Subcutaneous abdominal adipose tissue (tissue), 5 donors: ENCODE measurements around the gene HERPUD1.
A peak's percentile ranks its signal among the peaks of the same experiment; 100 is the strongest.

Source experiments
- H3K27ac ChIP-seq: one replicate; pipeline ENCODE4 v1.7.0; 2013; ENCODE audit warnings: low read depth, mild to moderate bottlenecking, inconsistent platforms, low read length, moderate library complexity
- H3K27me3 ChIP-seq, 5 donors: one replicate each; pipeline ENCODE4 v1.7.0; 2013; ENCODE audit warnings: low read length in 5 of 5, inconsistent platforms in 1 of 5; ENCODE audit not compliant: control insufficient read depth in 5 of 5, insufficient read depth in 4 of 5
- H3K36me3 ChIP-seq, 5 donors: one replicate each; pipeline ENCODE4 v1.7.0; 2013; ENCODE audit warnings: low read length in 5 of 5; ENCODE audit not compliant: control insufficient read depth in 5 of 5, insufficient read depth in 5 of 5
- H3K4me1 ChIP-seq, 5 donors: one replicate each; pipeline ENCODE4 v1.7.0; 2013; ENCODE audit warnings: low read length in 5 of 5, mild to moderate bottlenecking in 3 of 5, moderate library complexity in 1 of 5; ENCODE audit not compliant: control insufficient read depth in 5 of 5, insufficient read depth in 5 of 5
- H3K4me3 ChIP-seq, 5 donors: one replicate each; pipeline ENCODE4 v1.7.0; 2013; ENCODE audit warnings: low read length in 5 of 5, low read depth in 1 of 5
- H3K9ac ChIP-seq, 5 donors: one replicate each; pipeline ENCODE4 v1.7.0; 2013; ENCODE audit warnings: low read length in 5 of 5, mild to moderate bottlenecking in 4 of 5, moderate library complexity in 3 of 5
- H3K9me3 ChIP-seq, 5 donors: one replicate each; pipeline ENCODE4 v1.7.0; 2013; ENCODE audit warnings: low read length in 5 of 5; ENCODE audit not compliant: control insufficient read depth in 5 of 5
- donor health status: healthy.
- donor health status: healthy.
- donor health status: healthy.
- donor health status: healthy.
- donor health status: healthy.

HERPUD1 gene

DNA sequence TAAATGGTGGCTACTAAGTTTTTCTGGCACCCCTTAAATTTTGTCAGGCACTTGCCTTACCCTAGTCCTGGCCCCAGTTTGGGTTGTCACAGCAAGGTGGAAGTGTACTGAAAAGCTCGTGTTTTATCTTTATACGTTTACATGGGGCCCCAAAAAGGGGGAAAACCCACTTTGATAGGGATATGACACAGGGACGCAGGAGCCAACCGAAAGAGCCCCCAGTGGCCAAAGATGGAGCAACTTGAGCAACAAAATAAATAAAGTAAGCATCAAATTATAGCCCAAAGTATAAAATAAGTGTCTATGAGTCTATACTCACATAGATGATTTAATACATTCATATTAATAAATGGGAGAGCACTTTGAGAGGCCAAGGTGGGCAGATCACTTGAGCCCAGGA is 24.8 kb downstream of the HERPUD1 start:
- Histone ChIP-seq H3K4me3 (no peak overlapping the region), H3K9ac (no peak overlapping the region), H3K27me3 (no peaks in the 10 kb centered on the region)

DNA sequence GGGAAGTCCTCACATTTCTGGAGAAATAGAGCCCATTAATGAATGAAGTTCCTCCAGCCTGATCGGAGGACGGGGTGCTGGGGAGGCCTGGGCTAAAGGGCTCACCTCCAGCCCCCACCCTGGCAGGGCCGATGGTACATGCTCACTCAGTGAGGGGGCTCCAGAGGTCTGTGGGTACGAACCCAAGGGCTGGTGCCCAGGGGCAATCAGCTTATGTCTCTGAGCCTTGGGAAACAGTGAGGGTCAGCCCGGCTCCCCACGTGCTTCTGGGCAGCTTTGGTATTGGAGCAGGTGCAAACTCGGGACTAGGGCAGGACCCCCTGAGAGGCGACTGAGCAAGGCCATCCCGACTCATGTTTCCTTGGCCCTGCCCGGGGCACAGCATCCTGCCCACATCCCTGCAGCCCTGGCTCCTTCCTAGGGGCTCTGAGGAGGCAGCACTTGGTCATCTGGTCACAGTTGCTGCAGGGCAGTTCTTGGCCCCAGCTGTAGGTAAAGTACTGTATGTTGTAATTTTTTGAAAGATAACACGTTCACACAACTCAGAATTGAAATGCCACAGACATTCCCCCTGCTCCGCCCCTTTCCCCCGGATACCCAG is 28.8 kb downstream of the HERPUD1 start:
- no peaks in the 10 kb centered on the region for H3K9me3 ChIP-seq
- no peak overlapping the region for H3K9ac ChIP-seq
- no peak overlapping the region for H3K4me3 ChIP-seq
- no peaks in the 10 kb centered on the region for H3K27me3 ChIP-seq
- H3K27ac ChIP-seq: peak overlapping the region; percentile 30
- peaks cover 6 to 58% (median 31%) of the 10 kb centered on the region in 5 donors for H3K4me1 ChIP-seq
- H3K36me3 ChIP-seq: no peaks in the 10 kb centered on the region

More for the DNA sequence above, 24.8 kb downstream of the HERPUD1 start:
- H3K27ac ChIP-seq: no peak overlapping the region
- H3K36me3 ChIP-seq: no peaks in the 10 kb centered on the region
- H3K9me3 ChIP-seq: no peaks in the 10 kb centered on the region
- H3K4me1 ChIP-seq: peaks cover 5 to 48% (median 14%) of the 10 kb centered on the region in 5 donors

DNA sequence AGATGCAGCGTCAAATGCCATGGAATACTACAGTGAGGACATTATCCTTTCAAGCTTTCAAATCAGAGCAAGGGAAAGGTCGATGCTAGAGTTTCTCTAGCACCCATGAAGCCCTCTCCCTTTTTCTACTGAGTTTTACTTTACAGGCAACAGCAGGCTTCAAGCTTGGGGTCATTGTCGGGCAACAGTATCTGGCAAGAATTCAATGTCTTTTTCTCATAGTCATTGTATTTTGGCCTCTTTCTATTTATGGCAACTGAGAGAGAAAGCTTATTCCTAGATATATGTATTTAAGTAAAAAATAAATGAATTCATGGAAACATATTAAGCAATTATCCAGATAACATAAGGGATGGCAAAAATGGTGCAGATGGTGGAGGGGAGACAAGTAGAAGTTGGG is 29.4 kb downstream of the HERPUD1 start:
- Histone ChIP-seq H3K4me1 (peaks cover 7 to 64% (median 37%) of the 10 kb centered on the region in 5 donors), H3K9me3 (no peaks in the 10 kb centered on the region), H3K27me3 (no peaks in the 10 kb centered on the region), H3K27ac (peak overlapping the region; percentile 30), H3K9ac (no peak overlapping the region), H3K4me3 (no peak overlapping the region), H3K36me3 (no peaks in the 10 kb centered on the region)

- H3K4me1 ChIP-seq: peaks cover 7 to 65% (median 38%) of the 10 kb centered on the region in 5 donors
- H3K9ac ChIP-seq: peak within 1 kb of the TSS in 1 of 5 donors; percentile 38
- no peaks in the 10 kb centered on the region for H3K9me3 ChIP-seq
- H3K36me3 ChIP-seq: no peaks in the 10 kb centered on the region
- H3K4me3 ChIP-seq: peak within 1 kb of the TSS in 2 of 5 donors; percentile 6 to 27
- no peaks in the 10 kb centered on the region for H3K27me3 ChIP-seq
- H3K27ac ChIP-seq: peak within 1 kb of the TSS; percentile 65
Measured at GRCh38 chr16:56961851-56962281, 29.9 kb downstream of the HERPUD1 start, which contains the start of gene CETP. Gene CETP (plus strand): TSS chr16:56961950. CDS start chr16:56961980, 30 bp downstream.

DNA sequence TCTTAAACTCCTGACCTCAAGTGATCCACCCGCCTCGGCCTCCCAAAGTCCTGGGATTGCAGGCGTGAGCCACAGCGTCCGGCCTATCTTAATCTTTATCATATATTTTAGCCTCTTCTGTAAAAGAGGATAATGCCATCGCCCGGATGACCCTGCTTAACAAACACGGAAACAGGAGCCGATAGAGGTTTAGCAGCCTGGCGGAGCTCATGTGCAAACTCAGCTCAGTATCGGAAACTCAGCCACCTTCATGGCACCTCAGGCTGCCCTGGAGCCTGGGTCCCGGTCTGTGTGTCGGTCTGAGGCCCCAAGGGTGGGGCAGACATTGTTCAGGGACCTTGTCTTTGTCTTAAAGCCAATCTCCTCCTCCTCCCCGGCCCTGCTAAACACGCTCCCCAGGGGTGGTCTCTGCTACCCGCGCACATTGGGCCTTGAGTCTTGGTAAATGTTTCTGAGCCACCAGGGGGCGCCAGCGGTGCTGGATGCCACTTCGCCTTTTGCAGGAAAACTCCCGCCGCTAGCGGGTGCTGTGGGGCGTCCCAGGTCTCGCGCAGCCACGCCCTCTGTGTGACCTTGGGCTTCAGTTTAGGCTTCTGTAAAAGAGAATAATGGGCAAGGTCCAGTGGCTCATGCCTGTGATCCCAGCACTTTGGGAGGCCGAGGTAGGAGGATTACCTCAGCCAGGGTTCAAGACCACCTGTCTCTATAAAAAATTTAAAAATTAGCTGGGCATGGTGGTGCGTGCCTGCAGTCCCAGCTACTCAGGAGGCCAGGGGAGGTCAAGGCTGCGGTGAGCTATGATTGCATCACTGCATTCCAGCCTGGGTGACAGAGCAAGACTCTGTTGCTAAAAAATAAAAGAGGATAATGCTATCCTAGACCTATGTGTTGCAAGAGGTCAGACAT is 32.6 kb downstream of the HERPUD1 start:
- H3K27me3 ChIP-seq: no peaks in the 10 kb centered on the region
- no peaks in the 10 kb centered on the region for H3K36me3 ChIP-seq
- no peaks in the 10 kb centered on the region for H3K9me3 ChIP-seq
- H3K4me3 ChIP-seq: peak overlapping the region in 1 of 5 donors; percentile 30
- no peak overlapping the region for H3K9ac ChIP-seq
- peaks cover 7 to 63% (median 38%) of the 10 kb centered on the region in 5 donors for H3K4me1 ChIP-seq
- H3K27ac ChIP-seq: peak overlapping the region; percentile 62

DNA sequence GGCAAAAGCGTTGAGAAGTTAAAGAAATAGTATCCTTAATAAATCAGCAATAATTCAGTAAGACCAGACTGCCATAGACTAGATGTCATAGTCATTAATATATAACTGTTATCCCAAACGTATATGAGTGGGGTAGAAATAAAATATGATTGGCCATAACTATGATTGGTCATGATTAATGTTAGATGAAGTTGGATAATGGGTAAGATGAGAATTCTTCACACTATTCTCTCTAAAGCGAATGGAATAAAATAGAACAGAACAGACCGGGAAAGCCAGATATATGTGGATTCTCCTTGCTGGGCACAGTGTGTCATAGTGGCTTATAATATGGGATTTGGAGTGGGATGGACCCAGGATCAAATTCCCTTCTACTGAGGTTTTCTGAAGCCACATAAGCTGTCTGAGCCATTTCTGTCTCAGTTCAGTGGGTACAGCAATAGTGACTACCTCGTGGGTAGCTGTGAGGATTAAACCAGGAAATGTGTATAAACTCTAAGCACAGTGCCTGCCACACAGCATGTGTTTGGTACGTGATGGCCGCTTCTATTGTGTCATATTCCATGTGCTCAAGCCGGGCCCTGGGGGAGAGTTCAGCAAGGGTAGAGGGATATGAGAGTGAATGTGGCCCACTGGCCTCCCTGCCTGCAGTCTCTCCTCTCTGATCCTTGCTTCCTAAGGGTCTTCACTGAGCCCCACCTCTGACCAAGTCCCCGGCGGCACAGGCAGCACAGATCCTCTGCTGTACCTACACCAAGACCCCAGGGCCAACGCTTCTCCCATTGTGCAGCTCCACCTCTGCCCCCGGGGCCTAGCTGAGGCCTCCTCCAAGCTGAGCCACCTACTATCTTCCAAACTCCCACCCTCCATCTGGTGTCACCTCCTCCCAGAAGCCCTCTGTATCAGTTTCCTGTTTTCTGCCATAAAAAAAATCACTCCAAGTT is 33.5 kb downstream of the HERPUD1 start:
- Histone ChIP-seq H3K27me3 (no peaks in the 10 kb centered on the region), H3K9ac (peak overlapping the region in 1 of 5 donors; percentile 27), H3K27ac (peak overlapping the region; percentile 62)

DNA sequence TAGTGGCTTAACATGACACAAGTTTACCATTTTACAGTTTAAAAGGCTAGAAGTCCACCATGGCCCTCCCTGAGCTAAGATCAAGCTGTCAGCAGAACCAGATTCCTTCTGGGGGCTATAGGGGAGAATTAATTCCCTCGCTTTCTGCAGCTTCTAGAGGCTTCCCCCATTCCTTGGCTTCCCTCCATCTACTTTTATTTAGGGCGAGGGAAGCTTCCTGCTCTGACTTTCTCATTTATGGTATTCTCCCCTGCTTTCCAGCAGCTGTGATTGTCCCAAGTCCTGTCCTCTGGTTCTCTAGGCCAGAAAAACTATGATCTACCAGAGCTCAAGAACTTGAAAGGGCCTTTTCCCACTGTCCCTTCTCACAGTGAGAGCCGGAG is 34.1 kb downstream of the HERPUD1 start:
- H3K9me3 ChIP-seq: no peaks in the 10 kb centered on the region
- peak overlapping the region; percentile 62 for H3K27ac ChIP-seq
- no peak overlapping the region for H3K4me3 ChIP-seq
- H3K4me1 ChIP-seq: peaks cover 10 to 51% (median 38%) of the 10 kb centered on the region in 5 donors
- no peaks in the 10 kb centered on the region for H3K27me3 ChIP-seq
- H3K36me3 ChIP-seq: no peaks in the 10 kb centered on the region
- H3K9ac ChIP-seq: peak overlapping the region in 1 of 5 donors; percentile 27

More for the DNA sequence above, 33.5 kb downstream of the HERPUD1 start:
- Histone ChIP-seq H3K9me3 (no peaks in the 10 kb centered on the region), H3K4me3 (no peak overlapping the region), H3K36me3 (no peaks in the 10 kb centered on the region), H3K4me1 (peaks cover 7 to 55% (median 38%) of the 10 kb centered on the region in 5 donors)

DNA sequence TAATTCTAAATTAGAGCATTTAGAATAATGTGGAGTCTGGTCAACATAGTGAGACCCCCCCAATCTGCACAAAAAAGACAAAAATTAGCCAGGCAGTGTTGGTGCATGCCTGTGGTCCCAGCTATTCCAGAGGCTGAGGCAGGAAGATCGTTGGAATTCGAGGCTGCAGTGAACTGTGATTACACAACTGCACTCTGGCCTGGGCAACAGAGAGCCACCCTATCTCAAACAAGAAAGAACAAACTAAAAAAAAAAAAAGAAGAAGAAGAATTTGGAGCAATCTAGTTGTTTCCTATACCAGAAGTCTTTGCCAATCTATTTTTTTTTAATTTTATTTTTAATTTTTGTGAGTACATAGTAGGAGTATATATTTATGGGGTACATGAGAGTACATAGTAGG is 35.8 kb downstream of the HERPUD1 start:
- Histone ChIP-seq H3K27ac (no peak overlapping the region), H3K36me3 (no peaks in the 10 kb centered on the region), H3K9me3 (no peaks in the 10 kb centered on the region), H3K4me3 (no peak overlapping the region), H3K9ac (no peak overlapping the region), H3K4me1 (peaks cover 8 to 42% (median 24%) of the 10 kb centered on the region in 5 donors), H3K27me3 (no peaks in the 10 kb centered on the region)

DNA sequence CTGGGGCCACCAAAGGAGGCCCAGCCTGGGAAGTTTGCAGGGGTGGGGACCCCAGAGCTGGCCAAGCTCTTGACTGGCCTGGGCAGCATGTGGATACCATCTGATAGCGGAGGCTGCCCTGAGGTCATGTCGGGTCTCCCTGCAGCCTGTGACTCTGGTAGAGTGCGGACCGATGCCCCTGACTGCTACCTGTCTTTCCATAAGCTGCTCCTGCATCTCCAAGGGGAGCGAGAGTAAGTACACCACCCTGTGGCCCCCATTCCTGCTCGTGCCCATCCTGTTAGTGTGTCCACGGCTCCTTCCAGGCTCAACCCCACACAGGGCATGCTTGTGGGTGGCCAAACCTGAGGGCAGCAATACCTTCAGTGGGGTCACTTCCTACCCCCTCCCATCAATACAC is 37.8 kb downstream of the HERPUD1 start:
- H3K36me3 ChIP-seq: no peaks in the 10 kb centered on the region
- H3K4me3 ChIP-seq: no peak overlapping the region
- no peaks in the 10 kb centered on the region for H3K27me3 ChIP-seq
- no peak overlapping the region for H3K27ac ChIP-seq
- peaks cover 8 to 33% (median 17%) of the 10 kb centered on the region in 5 donors for H3K4me1 ChIP-seq
- no peak overlapping the region for H3K9ac ChIP-seq
- H3K9me3 ChIP-seq: no peaks in the 10 kb centered on the region
